Skeletal muscle tissue (tissue), 4 donors: Measurements from ENCODE around the gene AKAP6. TPM values are rescaled to one million over a fixed set of nuclear protein-coding genes. Genes with fewer than 3 reads are reported as not detected.
"Not testable (repeated sequence)": the region's sequence is repeated elsewhere in the genome, so short reads cannot be mapped to it uniquely, and the experiment has no call there.

Source experiments
- H3K27ac ChIP-seq: one replicate; pipeline ENCODE4 v1.7.0; 2013; ENCODE audit warnings: mild to moderate bottlenecking, low read depth, low read length, inconsistent platforms
- H3K27me3 ChIP-seq, 3 donors: one replicate each; pipeline ENCODE4 v1.7.0; 2013; ENCODE audit warnings: low read length in 3 of 3; ENCODE audit not compliant: control insufficient read depth in 3 of 3, insufficient read depth in 3 of 3
- H3K36me3 ChIP-seq, 3 donors: one replicate each; pipeline ENCODE4 v1.7.0; 2013; ENCODE audit warnings: low read length in 3 of 3; ENCODE audit not compliant: control insufficient read depth in 3 of 3, insufficient read depth in 3 of 3
- H3K4me1 ChIP-seq, 3 donors: one replicate each; pipeline ENCODE4 v1.7.0; 2013; ENCODE audit warnings: low read length in 3 of 3, mild to moderate bottlenecking in 3 of 3; ENCODE audit not compliant: control insufficient read depth in 3 of 3, insufficient read depth in 3 of 3
- H3K4me3 ChIP-seq, 3 donors: one replicate each; pipeline ENCODE4 v1.7.0; 2013; ENCODE audit warnings: low read length in 3 of 3
- H3K9ac ChIP-seq, 3 donors: one replicate each; pipeline ENCODE4 v1.7.0; 2013; ENCODE audit warnings: low read length in 3 of 3, mild to moderate bottlenecking in 3 of 3, moderate library complexity in 2 of 3, low read depth in 1 of 3
- H3K9me3 ChIP-seq, 3 donors: one replicate each; pipeline ENCODE4 v1.7.0; 2013; ENCODE audit warnings: low read length in 3 of 3; ENCODE audit not compliant: control insufficient read depth in 3 of 3
- total RNA-seq: library from RNA; depleted of rRNA; stranded (reverse); fragments of >200 nt; gene quantifications from one replicate; pipeline ENCODE4 v1.2.3, GENCODE V29; 2014
- donor health status: Osteomylitis.

Gene AKAP6
- total RNA-seq, 1 donor from 2014 or later: 102 TPM

GRCh38 chr14:32576977-32577376, 247.9 kb downstream of the AKAP6 start:
- no peak overlapping the region for H3K4me3 ChIP-seq
- H3K9ac ChIP-seq: no peak overlapping the region
- H3K4me1 ChIP-seq: peaks cover 0 to 4% (median 0%) of the 10 kb centered on the region in 3 donors
- no peaks in the 10 kb centered on the region for H3K36me3 ChIP-seq
- H3K9me3 ChIP-seq: no peaks in the 10 kb centered on the region
- no peaks in the 10 kb centered on the region for H3K27me3 ChIP-seq
- H3K27ac ChIP-seq: no peak overlapping the region

GRCh38 chr14:32578181-32578580, 249.1 kb downstream of the AKAP6 start:
- no peaks in the 10 kb centered on the region for H3K36me3 ChIP-seq
- H3K9ac ChIP-seq: no peak overlapping the region
- no peak overlapping the region for H3K4me3 ChIP-seq
- no peaks in the 10 kb centered on the region for H3K4me1 ChIP-seq
- H3K27me3 ChIP-seq: no peaks in the 10 kb centered on the region
- no peaks in the 10 kb centered on the region for H3K9me3 ChIP-seq
- no peak overlapping the region for H3K27ac ChIP-seq

- not testable (repeated sequence) for H3K4me3 ChIP-seq, H3K27me3 ChIP-seq, H3K27ac ChIP-seq, H3K9me3 ChIP-seq, H3K36me3 ChIP-seq, H3K9ac ChIP-seq, H3K4me1 ChIP-seq
Measured at GRCh38 chr14:32583427-32583826, 254.3 kb downstream of the AKAP6 start.

- Histone ChIP-seq H3K4me3 (no peak overlapping the region), H3K27ac (no peak overlapping the region), H3K27me3 (no peaks in the 10 kb centered on the region), H3K9ac (no peak overlapping the region), H3K9me3 (no peaks in the 10 kb centered on the region), H3K4me1 (peaks cover 0 to 4% (median 3%) of the 10 kb centered on the region in 3 donors), H3K36me3 (peaks cover 0 to 2% (median 0%) of the 10 kb centered on the region in 3 donors)
Measured at GRCh38 chr14:32584079-32584478, 255.0 kb downstream of the AKAP6 start.

- no peak overlapping the region for H3K9ac ChIP-seq
- H3K27me3 ChIP-seq: no peaks in the 10 kb centered on the region
Measured at GRCh38 chr14:32587461-32587860, 258.4 kb downstream of the AKAP6 start.

GRCh38 chr14:32588448-32589320, 259.6 kb downstream of the AKAP6 start:
- Histone ChIP-seq H3K27ac (no peak overlapping the region), H3K4me1 (peaks cover 14 to 30% (median 23%) of the 10 kb centered on the region in 3 donors), H3K27me3 (no peaks in the 10 kb centered on the region), H3K9me3 (no peaks in the 10 kb centered on the region), H3K9ac (no peak overlapping the region), H3K36me3 (peaks cover 0 to 2% (median 0%) of the 10 kb centered on the region in 3 donors), H3K4me3 (no peak overlapping the region)

More at GRCh38 chr14:32587461-32587860, 258.4 kb downstream of the AKAP6 start:
- H3K4me1 ChIP-seq: peaks cover 4 to 17% (median 13%) of the 10 kb centered on the region in 3 donors
- peaks cover 0 to 2% (median 0%) of the 10 kb centered on the region in 3 donors for H3K36me3 ChIP-seq
- H3K4me3 ChIP-seq: no peak overlapping the region
- H3K9me3 ChIP-seq: no peaks in the 10 kb centered on the region
- H3K27ac ChIP-seq: no peak overlapping the region

GRCh38 chr14:32590157-32590556, 261.1 kb downstream of the AKAP6 start:
- Histone ChIP-seq H3K27me3 (no peaks in the 10 kb centered on the region), H3K9me3 (no peaks in the 10 kb centered on the region), H3K9ac (no peak overlapping the region), H3K4me3 (no peak overlapping the region), H3K27ac (no peak overlapping the region), H3K36me3 (no peaks in the 10 kb centered on the region), H3K4me1 (peaks cover 21 to 35% (median 23%) of the 10 kb centered on the region in 3 donors)

GRCh38 chr14:32593290-32593942, 264.3 kb downstream of the AKAP6 start:
- H3K4me1 ChIP-seq: peaks cover 23 to 40% (median 26%) of the 10 kb centered on the region in 3 donors
- H3K27me3 ChIP-seq: no peaks in the 10 kb centered on the region
- H3K4me3 ChIP-seq: no peak overlapping the region
- peak overlapping the region; percentile 27 for H3K27ac ChIP-seq
- no peaks in the 10 kb centered on the region for H3K9me3 ChIP-seq
- no peak overlapping the region for H3K9ac ChIP-seq
- no peaks in the 10 kb centered on the region for H3K36me3 ChIP-seq

GRCh38 chr14:32594766-32595165, 265.7 kb downstream of the AKAP6 start:
- Histone ChIP-seq H3K36me3 (no peaks in the 10 kb centered on the region), H3K9me3 (no peaks in the 10 kb centered on the region), H3K4me3 (no peak overlapping the region), H3K27ac (no peak overlapping the region), H3K4me1 (peaks cover 21 to 36% (median 23%) of the 10 kb centered on the region in 3 donors), H3K9ac (no peak overlapping the region), H3K27me3 (no peaks in the 10 kb centered on the region)

DNA sequence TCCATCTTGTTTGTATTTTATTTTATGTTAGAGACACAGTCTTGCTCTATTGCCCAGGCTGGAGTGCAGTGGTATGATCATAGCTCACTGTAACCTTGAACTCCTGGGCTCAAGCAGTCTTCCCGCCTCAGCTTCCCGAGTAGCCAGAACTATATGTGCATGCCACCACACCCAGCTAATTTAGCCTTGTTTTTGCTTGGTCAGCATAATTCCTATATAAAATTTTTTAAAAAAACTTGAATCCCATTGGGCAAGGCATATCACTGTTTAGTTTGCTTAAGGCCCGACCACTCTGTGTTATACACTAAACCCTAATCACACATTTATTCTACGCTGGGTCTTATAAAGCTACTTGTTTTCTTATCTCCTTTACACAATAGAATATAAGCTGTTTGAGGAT, 266.4 kb downstream of the AKAP6 start:
- H3K27me3 ChIP-seq: no peaks in the 10 kb centered on the region
- H3K27ac ChIP-seq: no peak overlapping the region
- H3K36me3 ChIP-seq: peaks cover 0 to 1% (median 1%) of the 10 kb centered on the region in 3 donors
- H3K4me3 ChIP-seq: no peak overlapping the region
- no peak overlapping the region for H3K9ac ChIP-seq
- no peaks in the 10 kb centered on the region for H3K9me3 ChIP-seq
- H3K4me1 ChIP-seq: peaks cover 17 to 30% (median 19%) of the 10 kb centered on the region in 3 donors
